ENCODE data around the gene MACROD2. TPM values are rescaled to one million over a fixed set of nuclear protein-coding genes. Genes with fewer than 3 reads are reported as not detected.

The MACROD2 gene
- total RNA-seq, 1 donor from 2014 or later = 0.46 TPM

- DNase-seq (ENCODE audit: low read depth, low spot score) = no peak
Measured at GRCh38 chr20:15835811-15836210, 1840.5 kb downstream of the MACROD2 start.

GRCh38 chr20:15836634-15837033 lies 1841.3 kb downstream of the MACROD2 start:
- no peak for DNase-seq (ENCODE audit: low read depth, low spot score)

DNA sequence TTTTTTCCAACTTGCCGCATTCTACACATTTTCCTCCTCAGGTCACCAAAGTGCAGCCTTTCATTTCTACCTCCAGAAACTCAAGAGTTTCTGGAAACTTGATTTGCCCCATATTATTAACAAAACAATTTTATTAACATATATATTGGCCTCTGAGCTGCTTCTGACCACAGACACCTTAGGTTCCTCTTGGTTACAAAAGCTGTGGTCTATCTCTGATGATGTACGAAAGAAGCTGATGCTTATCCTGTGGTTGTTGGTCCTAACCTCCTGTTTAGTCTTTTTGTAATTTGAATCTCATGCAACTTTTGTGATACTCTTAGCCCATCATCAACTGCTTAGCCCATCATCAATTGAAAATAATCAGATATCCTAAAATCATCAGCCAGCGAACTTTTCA lies 1842.2 kb downstream of the MACROD2 start:
- DNase-seq (ENCODE audit: low read depth, low spot score) = no peak

GRCh38 chr20:15838466-15838865 lies 1843.2 kb downstream of the MACROD2 start:
- no peak for DNase-seq (ENCODE audit: low read depth, low spot score)

DNA sequence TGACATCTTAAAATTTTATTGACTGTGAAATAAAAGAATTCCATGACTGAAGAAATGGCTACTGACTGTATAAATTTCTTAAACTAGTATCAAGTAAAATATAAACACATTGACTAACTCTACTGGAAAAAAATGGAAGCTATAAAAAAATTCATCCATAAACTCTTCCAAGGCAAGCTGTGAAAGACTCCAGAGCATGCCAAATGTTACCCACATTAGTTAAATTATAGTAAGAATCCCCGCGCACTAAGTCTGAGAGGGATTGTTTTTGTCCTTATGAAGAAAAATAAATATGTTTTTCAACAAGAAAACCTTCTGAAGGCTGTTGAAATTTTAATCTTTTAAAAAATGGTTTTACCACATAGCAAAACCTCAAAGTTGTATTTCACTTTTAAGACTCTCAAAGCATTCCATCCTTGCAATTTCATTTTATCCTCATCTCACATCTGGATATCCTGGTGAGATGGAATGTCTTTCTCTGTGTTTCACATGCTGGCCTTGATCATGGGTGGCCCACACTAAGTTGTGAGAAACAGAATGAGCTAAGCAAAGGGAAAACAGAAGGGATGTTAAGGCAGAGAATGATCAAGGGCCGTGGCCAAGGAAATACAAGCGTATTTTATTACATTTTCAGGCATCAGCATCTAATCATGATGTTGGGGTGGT lies 1845.5 kb downstream of the MACROD2 start:
- no peak for DNase-seq (ENCODE audit: low read depth, low spot score)

- no peak for DNase-seq (ENCODE audit: low read depth, low spot score)
Measured at GRCh38 chr20:15842872-15843271, 1847.6 kb downstream of the MACROD2 start.

DNA sequence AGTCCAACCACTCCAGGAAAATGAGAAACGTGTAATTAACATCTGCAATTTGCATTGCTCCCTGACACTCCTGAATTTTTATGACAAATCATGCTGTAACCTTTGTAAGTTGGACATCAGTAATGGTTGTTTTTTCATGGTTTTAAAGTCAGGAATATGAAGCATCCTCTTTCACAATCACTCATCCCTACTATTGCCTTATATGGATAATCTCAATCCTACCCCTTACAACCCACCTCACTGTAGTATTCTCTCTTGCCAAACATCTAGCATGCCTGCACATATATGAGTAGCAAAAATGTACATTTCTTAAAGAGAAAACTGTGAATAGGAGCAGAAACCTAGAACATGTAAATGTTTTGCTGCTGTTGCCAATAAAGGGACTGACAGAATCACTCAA lies 1848.5 kb downstream of the MACROD2 start:
- DNase-seq (ENCODE audit: low read depth, low spot score) = no peak

DNA sequence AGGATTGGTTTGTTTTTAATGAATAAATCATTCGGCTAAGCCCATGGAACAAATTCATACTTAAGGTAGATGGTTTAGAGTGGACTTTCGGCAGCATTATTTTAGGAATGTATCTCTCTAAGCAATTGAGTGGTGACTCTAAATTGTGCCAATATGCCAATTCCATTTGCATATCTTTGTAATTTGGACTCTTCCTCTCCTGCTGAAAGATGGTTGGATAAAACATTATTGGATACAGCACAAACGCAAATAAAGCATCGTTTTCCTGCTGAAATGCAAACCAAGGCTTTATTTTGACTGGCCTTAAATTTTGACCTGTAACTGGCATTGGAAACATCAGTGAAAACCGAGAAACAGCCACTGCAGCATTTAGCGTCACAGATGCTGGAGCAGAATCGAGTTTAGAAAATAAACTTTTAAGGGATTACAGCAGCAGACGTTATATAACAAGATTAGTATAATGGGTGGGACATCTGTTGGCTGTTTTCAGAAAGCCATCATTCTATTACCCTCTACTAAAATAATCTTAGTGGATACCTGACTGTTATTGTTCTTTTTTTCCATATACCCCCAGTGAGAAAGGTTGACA lies 1852.0 kb downstream of the MACROD2 start:
- no peak for DNase-seq (ENCODE audit: low read depth, low spot score)

DNA sequence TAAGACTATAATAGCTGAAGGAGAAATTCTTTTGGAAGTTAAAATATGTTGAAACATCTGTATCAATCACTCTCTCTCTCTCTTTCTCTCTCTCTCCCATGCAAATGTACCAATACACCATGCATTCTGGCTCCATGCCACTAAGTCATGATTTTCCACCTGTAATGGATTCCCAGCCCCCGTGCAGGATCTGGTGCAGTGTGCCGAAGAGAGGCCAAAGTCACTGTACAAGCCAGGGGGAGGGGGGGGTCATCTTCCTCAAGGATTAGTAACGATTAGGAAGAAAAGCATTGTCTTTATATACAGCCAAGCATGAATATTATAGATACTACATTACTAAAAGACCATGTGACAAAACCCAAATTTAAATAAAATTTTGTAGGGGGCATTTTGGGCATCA lies 1852.8 kb downstream of the MACROD2 start:
- DNase-seq (ENCODE audit: low read depth, low spot score) = no peak

- DNase-seq (ENCODE audit: low read depth, low spot score) = no peak
Measured at GRCh38 chr20:15848995-15849610, 1853.8 kb downstream of the MACROD2 start.

DNA sequence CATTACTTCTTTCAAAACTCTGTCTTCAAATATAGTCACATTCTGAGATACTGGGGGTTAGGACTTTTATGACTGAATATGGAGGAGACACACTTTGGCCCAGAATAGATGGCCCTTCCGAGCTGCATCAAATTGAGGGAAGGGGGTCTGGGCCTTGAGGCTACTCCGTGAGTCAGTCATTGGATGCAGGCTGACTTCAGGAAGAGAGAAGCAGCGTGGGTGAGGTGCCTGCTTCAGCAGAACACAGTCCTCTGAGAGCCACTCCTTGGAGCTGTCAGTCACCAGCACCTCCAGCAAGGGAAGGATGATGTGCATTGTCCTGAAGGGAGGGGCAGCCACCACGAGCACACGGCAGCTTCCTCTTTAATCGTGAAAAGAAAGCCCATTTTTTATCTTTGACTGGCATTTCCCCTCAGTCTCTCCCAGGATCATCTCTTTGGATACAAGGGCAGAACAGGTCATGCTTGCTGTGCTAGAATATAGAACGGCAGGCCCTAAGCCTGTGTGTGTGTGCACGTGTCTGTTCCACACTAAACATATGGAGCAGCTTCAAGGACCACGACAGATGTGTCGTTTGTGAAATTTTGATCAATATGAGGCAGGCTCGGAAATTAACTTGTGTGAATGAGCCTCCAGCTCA lies 1856.4 kb downstream of the MACROD2 start:
- DNase-seq (ENCODE audit: low read depth, low spot score) = no peak

DNA sequence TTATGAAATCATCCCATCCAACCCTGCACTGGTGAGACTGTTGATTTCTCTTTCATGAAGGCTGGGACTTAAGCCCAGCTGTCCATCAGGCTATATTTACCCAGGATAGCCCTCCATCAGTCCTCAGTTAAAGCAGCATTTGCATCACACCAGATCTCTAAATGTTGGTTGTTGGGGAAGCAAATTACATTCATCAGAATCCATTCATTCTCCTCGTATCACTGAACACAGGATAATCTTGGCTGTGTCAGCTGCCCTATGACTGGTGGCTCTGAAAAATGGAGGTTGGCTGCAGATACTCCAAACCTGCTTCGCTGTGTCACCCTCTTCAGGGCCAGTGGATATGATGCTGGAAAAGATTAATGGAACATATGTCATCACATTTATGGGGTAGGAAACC lies 1859.6 kb downstream of the MACROD2 start:
- no peak for DNase-seq (ENCODE audit: low read depth, low spot score)

DNA sequence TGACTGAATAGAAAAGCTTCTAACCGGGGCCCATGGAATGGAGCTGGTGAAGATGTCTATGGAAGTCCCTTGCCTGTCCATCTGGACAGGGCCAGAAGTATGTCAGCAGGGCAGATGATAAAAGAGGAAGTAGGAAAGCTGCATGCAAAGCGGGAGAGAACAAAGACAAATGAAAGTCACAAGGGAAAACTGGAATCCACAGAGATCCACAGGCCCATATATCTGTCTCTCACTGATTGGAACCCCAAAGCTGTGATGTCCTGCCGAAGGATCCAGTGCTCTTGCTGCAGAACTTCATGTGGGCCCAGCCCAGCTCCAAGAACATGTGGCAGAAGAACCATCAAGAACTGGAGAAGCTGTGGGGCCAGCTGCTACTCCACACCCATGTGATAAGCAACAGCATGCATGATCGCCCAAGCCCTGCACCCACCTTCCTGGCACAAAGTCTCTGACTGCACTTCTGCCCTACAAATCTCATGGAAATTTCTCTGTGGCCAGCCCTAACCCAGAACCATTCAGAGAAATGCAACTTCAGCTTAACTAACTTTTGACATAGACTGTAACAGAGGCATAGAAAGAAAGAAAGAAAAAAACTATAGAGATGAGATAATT lies 1862.0 kb downstream of the MACROD2 start:
- DNase-seq (ENCODE audit: low read depth, low spot score) = no peak

DNA sequence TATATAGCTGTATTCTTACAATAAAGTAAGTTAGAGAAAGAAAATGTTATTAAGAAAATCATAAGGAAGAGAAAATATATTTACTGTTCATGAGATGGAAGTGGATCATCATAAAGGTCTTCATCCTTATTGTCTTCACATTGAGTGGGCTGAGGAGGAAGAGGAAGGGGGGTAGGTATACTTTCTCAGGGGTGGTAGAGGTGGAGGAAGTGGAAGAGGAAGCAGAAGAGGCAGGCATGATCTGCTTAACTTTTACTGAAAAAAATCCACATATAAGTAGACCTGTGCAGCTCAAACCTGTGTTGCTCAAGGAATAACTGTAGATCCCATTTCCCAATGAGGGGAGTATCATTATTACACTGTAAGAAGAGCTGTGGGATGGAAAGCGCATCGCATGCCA lies 1863.7 kb downstream of the MACROD2 start:
- DNase-seq (ENCODE audit: low read depth, low spot score) = no peak

DNA sequence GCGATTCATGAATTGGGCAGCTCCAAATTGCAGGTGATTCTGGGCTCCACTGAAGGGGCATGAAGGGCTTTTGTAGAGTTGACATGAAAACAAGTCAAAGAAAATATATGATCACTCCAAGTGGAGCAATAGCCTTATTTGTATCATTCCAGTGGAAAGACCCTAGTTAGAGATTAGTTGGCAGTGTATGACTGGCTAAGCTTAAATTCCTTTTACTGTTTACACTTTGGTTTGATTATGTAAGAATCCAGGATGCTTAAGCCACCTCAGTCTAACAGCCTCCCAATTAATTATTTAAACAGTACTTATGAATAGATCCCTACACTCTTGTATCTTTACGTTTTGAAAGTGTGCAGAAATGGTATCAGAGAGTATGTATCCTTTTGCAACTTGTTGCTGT lies 1865.5 kb downstream of the MACROD2 start:
- DNase-seq (ENCODE audit: low read depth, low spot score) = no peak

- no peak for DNase-seq (ENCODE audit: low read depth, low spot score)
Measured at GRCh38 chr20:15862178-15862577, 1866.9 kb downstream of the MACROD2 start.

DNA sequence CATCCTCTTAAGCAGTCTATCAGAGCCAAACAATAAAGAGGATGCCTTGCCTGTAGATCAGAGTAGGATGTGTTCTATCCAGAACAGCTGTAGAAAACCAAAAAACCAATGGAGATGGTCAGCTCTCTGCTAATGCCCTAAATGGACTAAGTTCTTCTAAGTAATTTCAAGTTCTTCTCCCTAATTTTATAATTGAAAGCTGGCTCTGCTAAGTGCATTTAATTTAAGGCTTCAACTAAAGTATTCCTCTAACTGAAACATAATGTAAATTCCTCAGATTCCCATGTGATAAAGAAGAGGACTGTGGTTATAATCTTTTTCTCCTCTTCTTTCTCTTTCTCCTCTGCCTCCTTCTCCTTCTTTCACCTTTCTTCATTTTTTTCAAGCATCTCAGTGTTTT lies 1868.4 kb downstream of the MACROD2 start:
- DNase-seq (ENCODE audit: low read depth, low spot score) = no peak

DNA sequence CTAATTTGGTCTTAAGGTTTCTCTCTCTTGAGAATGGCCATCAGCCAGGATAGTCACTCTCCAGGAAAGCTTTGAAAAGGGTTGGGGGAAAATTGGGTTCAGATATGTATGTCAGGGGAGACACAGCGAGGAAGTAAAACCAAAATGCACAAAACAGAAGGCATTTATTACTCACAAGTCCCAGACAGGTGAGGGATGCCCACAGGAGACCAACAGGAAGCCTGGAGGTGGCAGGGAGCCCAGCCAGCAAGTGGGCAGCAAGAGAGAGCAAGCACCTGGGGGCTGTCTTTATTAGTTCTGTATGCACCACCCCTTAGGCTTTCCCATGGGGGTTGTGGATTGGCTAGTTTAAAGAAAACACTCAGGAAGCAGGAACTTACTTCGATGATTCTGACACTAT lies 1870.2 kb downstream of the MACROD2 start:
- DNase-seq (ENCODE audit: low read depth, low spot score) = no peak

DNA sequence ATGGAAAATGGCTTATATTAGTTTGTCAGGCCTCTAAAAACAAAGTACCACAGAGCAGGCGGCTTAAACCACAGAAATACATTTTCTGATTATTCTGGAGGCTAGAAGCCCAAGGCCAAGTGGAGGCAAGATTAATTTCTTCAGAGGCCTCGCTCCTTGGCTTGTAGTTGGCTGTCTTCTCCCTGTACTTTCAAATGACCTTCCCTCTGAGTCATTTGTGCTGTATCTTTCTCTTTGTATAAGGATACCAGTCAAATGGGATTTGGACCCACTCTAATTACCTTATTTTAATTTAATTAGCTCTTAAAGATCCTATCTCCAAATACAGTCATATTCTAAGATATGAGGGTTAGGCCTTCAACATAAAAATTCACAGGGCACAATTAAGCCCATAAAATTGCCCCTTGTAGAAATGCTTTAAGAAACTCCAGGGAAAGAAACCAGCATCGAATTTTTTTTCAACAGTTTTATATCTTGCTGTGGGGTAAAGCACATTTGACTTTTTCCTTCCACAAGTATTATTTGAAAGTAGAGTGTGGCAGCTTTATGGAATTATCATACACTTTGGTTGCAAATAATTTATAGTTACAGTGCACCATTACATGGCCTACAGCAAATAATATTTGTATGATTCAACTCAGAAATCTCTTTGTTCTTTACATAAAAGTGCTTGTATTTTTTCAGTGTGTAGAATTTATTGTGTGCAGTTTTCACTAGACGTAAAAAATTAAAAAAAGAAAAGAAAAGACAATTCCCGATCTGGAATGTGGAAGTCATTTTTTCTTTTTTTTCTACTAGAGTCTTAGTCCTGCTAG lies 1871.8 kb downstream of the MACROD2 start:
- no peak for DNase-seq (ENCODE audit: low read depth, low spot score)

DNA sequence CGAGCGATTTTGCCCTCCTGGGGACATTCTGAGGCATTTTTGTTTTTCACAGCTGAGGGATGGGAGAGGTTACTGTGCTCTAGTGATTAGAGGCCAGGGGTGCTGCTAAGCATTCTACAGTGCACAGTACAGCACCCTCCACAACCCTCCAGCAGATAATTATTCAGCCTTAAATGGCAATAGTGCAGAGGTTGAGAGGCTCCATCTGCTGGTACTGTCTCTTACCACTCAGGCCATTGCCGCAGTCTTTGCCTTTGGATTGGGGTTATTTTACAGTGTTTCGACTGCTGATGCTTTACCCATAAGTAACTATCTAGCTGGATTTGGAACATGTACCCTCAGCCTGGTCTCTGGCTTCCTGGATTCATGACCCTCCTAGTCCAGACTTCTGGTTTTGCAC lies 1872.6 kb downstream of the MACROD2 start:
- DNase-seq (ENCODE audit: low read depth, low spot score) = no peak

- no peak for DNase-seq (ENCODE audit: low read depth, low spot score)
Measured at GRCh38 chr20:15875446-15875845, 1880.1 kb downstream of the MACROD2 start.
